HL-60 (cell line): ENCODE data around the gene CASP7.

Experiments used
- DNase-seq, 2 experiments: peaks; one replicate each; pipeline ENCODE4 v3.0.0-alpha.2; 2010 to 2020; ENCODE audit warnings: low read depth in 1 of 2, low spot score in 1 of 2
- H3K27ac ChIP-seq: fragments of 250-450 bp; sonication (Bioruptor Pico); replicated peaks from 2 replicates; pipeline ENCODE4 v1.5.1; 2020; ENCODE audit warnings: mild to moderate bottlenecking, moderate library complexity
- H3K27me3 ChIP-seq: fragments of 250-450 bp; sonication (Bioruptor Pico); 2 replicates; pipeline ENCODE4 v1.5.1; 2021; ENCODE audit warnings: mild to moderate bottlenecking, moderate library complexity; ENCODE audit not compliant: insufficient read depth, poor library complexity, severe bottlenecking
- H3K4me3 ChIP-seq: replicated peaks from 2 replicates; pipeline ENCODE4 v1.5.1; 2011; ENCODE audit warnings: mild to moderate bottlenecking, control low read depth, low read length; ENCODE audit not compliant: insufficient read depth
- GABPA ChIP-seq: IDR thresholded peaks from 2 replicates; pipeline ENCODE4 v1.6.1; 2012; ENCODE audit warnings: low read depth
- POLR2AphosphoS5 ChIP-seq: IDR thresholded peaks from 2 replicates; pipeline ENCODE4 v1.6.1; 2012; ENCODE audit warnings: low read depth
- REST ChIP-seq: IDR thresholded peaks from 2 replicates; pipeline ENCODE4 v1.6.1; 2012; ENCODE audit warnings: low read depth; ENCODE audit not compliant: insufficient replicate concordance
- SPI1 ChIP-seq: IDR thresholded peaks from 2 replicates; pipeline ENCODE4 v1.6.1; 2012; ENCODE audit warnings: low read depth, mild to moderate bottlenecking, borderline replicate concordance
- TF ChIP-seq, protein P1 (sequence below): IDR thresholded peaks from one replicate; pipeline ENCODE4 v1.5.1; 2011; ENCODE audit warnings: low read length, control low read depth, inconsistent platforms; ENCODE audit not compliant: insufficient read depth

CASP7 gene

GRCh38 chr10:113736576-113736975 is 56.9 kb downstream of the CASP7 start:
- DNase-seq, result no peak
- TF ChIP-seq GABPA, result no peak
- no peak for TF ChIP-seq REST
- TF ChIP-seq SPI1, result no peak
- no peak for TF ChIP-seq POLR2AphosphoS5
- TF ChIP-seq, protein P1, sequence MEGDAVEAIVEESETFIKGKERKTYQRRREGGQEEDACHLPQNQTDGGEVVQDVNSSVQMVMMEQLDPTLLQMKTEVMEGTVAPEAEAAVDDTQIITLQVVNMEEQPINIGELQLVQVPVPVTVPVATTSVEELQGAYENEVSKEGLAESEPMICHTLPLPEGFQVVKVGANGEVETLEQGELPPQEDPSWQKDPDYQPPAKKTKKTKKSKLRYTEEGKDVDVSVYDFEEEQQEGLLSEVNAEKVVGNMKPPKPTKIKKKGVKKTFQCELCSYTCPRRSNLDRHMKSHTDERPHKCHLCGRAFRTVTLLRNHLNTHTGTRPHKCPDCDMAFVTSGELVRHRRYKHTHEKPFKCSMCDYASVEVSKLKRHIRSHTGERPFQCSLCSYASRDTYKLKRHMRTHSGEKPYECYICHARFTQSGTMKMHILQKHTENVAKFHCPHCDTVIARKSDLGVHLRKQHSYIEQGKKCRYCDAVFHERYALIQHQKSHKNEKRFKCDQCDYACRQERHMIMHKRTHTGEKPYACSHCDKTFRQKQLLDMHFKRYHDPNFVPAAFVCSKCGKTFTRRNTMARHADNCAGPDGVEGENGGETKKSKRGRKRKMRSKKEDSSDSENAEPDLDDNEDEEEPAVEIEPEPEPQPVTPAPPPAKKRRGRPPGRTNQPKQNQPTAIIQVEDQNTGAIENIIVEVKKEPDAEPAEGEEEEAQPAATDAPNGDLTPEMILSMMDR, result no peak
- H3K4me3 ChIP-seq, result no peak overlapping the region
- peaks cover 4% of the 10 kb centered on the region for H3K27me3 ChIP-seq
- H3K27ac ChIP-seq, result no peak overlapping the region

- no peak overlapping the region for H3K4me3 ChIP-seq
- TF ChIP-seq SPI1 (no peak), GABPA (no peak), REST (no peak)
- no peak overlapping the region for H3K27ac ChIP-seq
- DNase-seq, result no peak
- peaks cover 4% of the 10 kb centered on the region for H3K27me3 ChIP-seq
Measured at GRCh38 chr10:113739031-113739430, 59.3 kb downstream of the CASP7 start.

DNA sequence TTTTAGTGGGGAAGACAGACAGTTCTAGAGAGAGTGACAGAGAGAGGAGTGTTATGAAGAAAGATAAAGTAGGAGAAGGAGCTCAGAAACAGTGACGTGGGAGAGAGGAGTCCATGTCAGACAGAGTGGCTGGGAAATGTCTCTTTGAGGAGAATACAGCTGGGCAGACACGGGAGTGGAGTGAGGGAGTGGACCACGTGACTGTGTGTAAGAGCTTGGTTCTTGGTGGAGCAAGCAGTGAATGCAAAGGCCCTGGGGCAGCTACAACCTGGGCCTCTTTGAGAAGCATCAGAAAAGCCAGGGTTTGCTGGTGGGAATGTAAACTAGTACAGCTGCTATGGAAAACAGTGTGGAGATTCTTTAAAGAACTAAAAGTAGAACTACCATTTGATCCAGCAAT is 59.9 kb downstream of the CASP7 start:
- TF ChIP-seq GABPA (no peak), SPI1 (no peak), POLR2AphosphoS5 (no peak), REST (no peak)
- TF ChIP-seq, protein P1, result no peak
- DNase-seq, result no peak
- no peak overlapping the region for H3K27ac ChIP-seq
- peaks cover 4% of the 10 kb centered on the region for H3K27me3 ChIP-seq
- no peak overlapping the region for H3K4me3 ChIP-seq

GRCh38 chr10:113740850-113741249 is 61.1 kb downstream of the CASP7 start:
- no peak for TF ChIP-seq SPI1
- no peak for TF ChIP-seq POLR2AphosphoS5
- TF ChIP-seq REST, result no peak
- TF ChIP-seq, protein P1, result no peak
- no peak for TF ChIP-seq GABPA
- DNase-seq, result no peak
- Histone ChIP-seq H3K4me3 (no peak overlapping the region), H3K27ac (no peak overlapping the region), H3K27me3 (peaks cover 4% of the 10 kb centered on the region)
